Fibroblast of pulmonary artery (primary cell): ENCODE data around the gene BCORL1.

Experiments
- DNase-seq: peaks from one replicate; pipeline ENCODE4 v3.0.0-alpha.2; 2010; ENCODE audit warnings: low read depth
- H3K4me3 ChIP-seq: replicated peaks from 2 replicates; pipeline ENCODE4 v1.5.1; 2011; ENCODE audit warnings: low read depth, mild to moderate bottlenecking, control low read depth, low read length, moderate library complexity
- CTCF ChIP-seq: IDR thresholded peaks from 2 replicates; pipeline ENCODE4 v1.5.1; 2011; ENCODE audit warnings: mild to moderate bottlenecking, control low read depth, low read length, inconsistent platforms; ENCODE audit errors: missing control alignments

The BCORL1 gene

GRCh38 chrX:130005089-130005807, 22.8 kb downstream of the BCORL1 start:
- H3K4me3 ChIP-seq = no peak overlapping the region
- no peak for DNase-seq
- no peak for TF ChIP-seq CTCF

- no peak overlapping the region for H3K4me3 ChIP-seq
- DNase-seq = no peak
- no peak for TF ChIP-seq CTCF
Measured at GRCh38 chrX:130009658-130010223, 27.3 kb downstream of the BCORL1 start.

- no peak for DNase-seq
- no peak overlapping the region for H3K4me3 ChIP-seq
- TF ChIP-seq CTCF = no peak
Measured at GRCh38 chrX:130012683-130013082, 30.2 kb downstream of the BCORL1 start.

GRCh38 chrX:130013661-130014060, 31.2 kb downstream of the BCORL1 start:
- no peak for TF ChIP-seq CTCF
- no peak for DNase-seq
- H3K4me3 ChIP-seq = no peak overlapping the region

GRCh38 chrX:130014356-130014755, 31.9 kb downstream of the BCORL1 start:
- H3K4me3 ChIP-seq = no peak overlapping the region
- no peak for DNase-seq
- no peak for TF ChIP-seq CTCF

- DNase-seq = no peak
- no peak for TF ChIP-seq CTCF
Measured at GRCh38 chrX:130014770-130015169, 32.3 kb downstream of the BCORL1 start.

GRCh38 chrX:130015181-130015580, 32.7 kb downstream of the BCORL1 start:
- no peak for DNase-seq
- no peak overlapping the region for H3K4me3 ChIP-seq
- no peak for TF ChIP-seq CTCF

More at GRCh38 chrX:130014770-130015169, 32.3 kb downstream of the BCORL1 start:
- no peak overlapping the region for H3K4me3 ChIP-seq
